SK-N-MC (cell line): Measurements from ENCODE around the gene DST.

Experiments used
- DNase-seq: peaks from one replicate; pipeline ENCODE4 v3.0.0-alpha.2; 2011; ENCODE audit warnings: low read depth, low spot score
- H3K27ac ChIP-seq: fragments of 200-600 bp; sonication (generic); 2 replicates; pipeline ENCODE4 v1.5.1; 2016; ENCODE audit warnings: mixed run types
- H3K36me3 ChIP-seq: fragments of 200-600 bp; sonication (generic); 2 replicates; pipeline ENCODE4 v1.6.1; 2017; ENCODE audit warnings: antibody characterized with exemption, low read length, mixed read lengths; ENCODE audit not compliant: insufficient read depth
- H3K4me3 ChIP-seq: fragments of 200-600 bp; sonication (generic); 2 replicates; pipeline ENCODE4 v1.5.1; 2016
- H3K9ac ChIP-seq: fragments of 200-600 bp; sonication (generic); 2 replicates; pipeline ENCODE4 v1.8.0; 2017; ENCODE audit warnings: mixed run types, mixed read lengths; ENCODE audit not compliant: insufficient read length
- H3K9me3 ChIP-seq: fragments of 200-600 bp; sonication (generic); 2 replicates; pipeline ENCODE4 v1.6.1; 2017; ENCODE audit warnings: low read depth, mild to moderate bottlenecking, antibody characterized with exemption, low read length, moderate library complexity, mixed read lengths
- EZH2 ChIP-seq: fragments of 200-600 bp; sonication (generic); IDR thresholded peaks from one replicate; pipeline ENCODE4 v1.6.1; 2017; ENCODE audit warnings: antibody characterized with exemption
- FOXP2 ChIP-seq: optimal IDR thresholded peaks from 2 replicates; pipeline ENCODE3; 2011; ENCODE audit warnings: mild to moderate bottlenecking, moderate library complexity; ENCODE audit not compliant: insufficient read depth; ENCODE audit errors: extremely low read length, control extremely low read depth
- POLR2AphosphoS5 ChIP-seq: IDR thresholded peaks from 2 replicates; pipeline ENCODE4 v1.6.1; 2012; ENCODE audit warnings: mild to moderate bottlenecking, low read depth, low read length, borderline replicate concordance

DST gene

DNA sequence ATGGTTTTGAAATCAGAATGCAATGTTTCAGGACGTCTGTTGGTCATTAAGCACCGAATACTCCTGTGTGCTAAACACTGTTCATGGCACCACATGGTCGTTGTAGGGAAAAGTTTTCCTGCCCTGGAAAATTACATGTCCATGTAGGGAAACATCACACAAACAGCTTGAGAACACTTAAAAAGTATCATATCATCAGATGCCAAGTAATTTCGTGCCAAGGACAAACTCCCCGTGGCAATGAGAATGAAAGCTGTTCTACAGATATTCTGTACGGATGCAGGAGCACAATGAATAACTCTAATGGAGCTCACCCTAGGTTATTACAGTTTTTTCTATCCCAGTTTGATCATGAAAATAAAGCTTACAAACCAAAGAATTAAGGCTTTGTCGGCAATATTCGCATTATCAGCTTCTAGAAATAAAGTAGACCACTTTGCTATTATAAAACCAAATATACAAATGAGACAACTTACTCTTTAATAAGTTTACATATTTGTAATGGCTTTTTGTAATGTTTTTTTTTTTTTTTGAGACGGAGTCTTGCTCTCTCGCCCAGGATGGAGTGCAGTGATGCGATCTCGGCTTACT lies 4.6 kb upstream of the DST start:
- Histone ChIP-seq H3K4me3 (no peak overlapping the region), H3K9me3 (no peaks in the 10 kb centered on the region), H3K36me3 (no peaks in the 10 kb centered on the region), H3K27ac (no peak overlapping the region), H3K9ac (no peak overlapping the region)
- TF ChIP-seq EZH2 (no peak), POLR2AphosphoS5 (no peak)
- DNase-seq, result no peak

- Histone ChIP-seq H3K36me3 (0 out of 2 replicates have a peak, but pooled peaks cover 2% of the 10 kb centered on the region), H3K9ac (no peak overlapping the region), H3K9me3 (no peaks in the 10 kb centered on the region), H3K27ac (no peak overlapping the region), H3K4me3 (no peak overlapping the region)
- DNase-seq, result no peak
- no peak for TF ChIP-seq FOXP2
- TF ChIP-seq EZH2, result no peak
- no peak for TF ChIP-seq POLR2AphosphoS5
These were observed 1.7 kb upstream of the DST start for GRCh38 chr6:56644366-56644765.

DNA sequence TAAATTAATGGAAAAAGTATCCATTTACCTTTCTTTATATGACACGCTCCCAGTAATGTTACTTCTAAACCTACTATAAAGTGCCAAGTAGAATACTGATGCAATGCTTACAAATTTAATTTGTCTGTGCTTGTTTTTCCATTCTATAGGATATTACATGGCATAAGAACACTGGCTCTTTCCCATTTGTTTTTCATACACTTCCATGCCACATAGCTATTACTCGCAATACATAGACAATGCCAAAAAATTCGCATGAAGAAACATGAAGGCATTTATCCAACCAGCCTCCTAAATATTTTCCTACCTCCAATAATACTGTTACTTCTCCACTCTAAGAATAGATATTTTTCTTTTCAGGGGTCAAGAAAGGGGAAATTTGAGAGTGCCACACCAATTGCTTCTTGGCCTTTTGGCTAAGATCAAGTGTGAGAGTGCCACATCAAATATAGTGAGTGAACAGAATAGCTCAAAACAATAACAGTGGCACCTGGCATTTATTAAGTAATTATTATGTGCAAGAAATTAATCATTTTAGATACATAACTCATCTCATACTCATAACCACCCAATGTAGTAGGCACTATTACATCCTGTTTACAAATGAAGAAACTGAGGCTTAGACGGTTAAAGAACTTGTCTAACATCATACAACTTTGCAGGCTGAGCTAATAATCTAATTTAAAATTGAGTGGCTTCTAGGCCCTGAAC lies 845 bp upstream of the DST start:
- no peak for DNase-seq
- 0 out of 2 replicates have a peak, but pooled peaks cover 3% of the 10 kb centered on the region for H3K36me3 ChIP-seq
- H3K9ac ChIP-seq, result no peak overlapping the region
- H3K9me3 ChIP-seq, result no peaks in the 10 kb centered on the region
- H3K4me3 ChIP-seq, result peak overlapping the region; percentile 72
- no peak for TF ChIP-seq FOXP2
- no peak for TF ChIP-seq EZH2
- no peak for TF ChIP-seq POLR2AphosphoS5
- peak overlapping the region; percentile 87 for H3K27ac ChIP-seq

GRCh38 chr6:56640374-56640773 lies 2.3 kb downstream of the DST start:
- H3K4me3 ChIP-seq, result no peak overlapping the region
- no peak for DNase-seq
- H3K9me3 ChIP-seq, result no peaks in the 10 kb centered on the region
- H3K9ac ChIP-seq, result no peak overlapping the region
- H3K36me3 ChIP-seq, result peaks cover 7% of the 10 kb centered on the region; the same call in 1 of the 2 replicates
- no peak overlapping the region for H3K27ac ChIP-seq
- TF ChIP-seq EZH2 (no peak), POLR2AphosphoS5 (no peak), FOXP2 (no peak)

- Histone ChIP-seq H3K4me3 (no peak overlapping the region), H3K27ac (no peak overlapping the region), H3K9me3 (no peaks in the 10 kb centered on the region), H3K9ac (no peak overlapping the region), H3K36me3 (peaks cover 13% of the 10 kb centered on the region)
- DNase-seq, result no peak
- TF ChIP-seq FOXP2, result no peak
- no peak for TF ChIP-seq EZH2
- no peak for TF ChIP-seq POLR2AphosphoS5
These were observed 3.9 kb downstream of the DST start for GRCh38 chr6:56638760-56639159.

GRCh38 chr6:56637640-56638039 lies 5.0 kb downstream of the DST start:
- no peak overlapping the region for H3K4me3 ChIP-seq
- peak; percentile 69 for DNase-seq
- no peak for TF ChIP-seq FOXP2
- TF ChIP-seq POLR2AphosphoS5, result no peak
- no peak for TF ChIP-seq EZH2
- no peak overlapping the region for H3K27ac ChIP-seq
- no peak overlapping the region for H3K9ac ChIP-seq
- H3K9me3 ChIP-seq, result no peaks in the 10 kb centered on the region
- peaks cover 15% of the 10 kb centered on the region for H3K36me3 ChIP-seq

DNA sequence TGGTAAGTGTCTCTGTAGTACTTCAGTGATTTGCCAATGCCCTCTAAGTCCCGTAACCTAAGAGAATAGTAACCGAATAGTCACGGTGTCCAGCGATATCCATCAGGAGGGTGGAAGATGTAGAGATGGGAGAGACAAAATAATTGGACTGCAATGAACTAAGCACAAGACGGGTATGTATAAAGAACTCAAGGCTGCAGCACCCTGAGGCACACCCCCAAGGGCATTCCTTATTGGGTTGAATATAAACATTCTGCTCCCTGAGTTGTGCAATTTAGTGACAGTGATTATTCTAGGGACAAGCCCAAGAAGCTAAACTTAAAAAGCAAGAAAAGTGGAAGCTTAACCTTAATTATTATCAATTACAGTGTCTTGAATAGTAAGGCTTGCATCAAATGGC lies 14.6 kb downstream of the DST start:
- Histone ChIP-seq H3K9ac (no peak overlapping the region), H3K36me3 (peaks cover 16% of the 10 kb centered on the region), H3K27ac (no peak overlapping the region), H3K9me3 (no peaks in the 10 kb centered on the region), H3K4me3 (no peak overlapping the region)
- TF ChIP-seq EZH2 (no peak), POLR2AphosphoS5 (no peak), FOXP2 (no peak)
- DNase-seq, result no peak

- H3K36me3 ChIP-seq, result peaks cover 8% of the 10 kb centered on the region
These were observed 17.3 kb downstream of the DST start for GRCh38 chr6:56625356-56625755.

More at GRCh38 chr6:56625356-56625755, 17.3 kb downstream of the DST start:
- no peaks in the 10 kb centered on the region for H3K9me3 ChIP-seq
- H3K9ac ChIP-seq, result no peak overlapping the region
- DNase-seq, result no peak
- H3K4me3 ChIP-seq, result no peak overlapping the region
- TF ChIP-seq POLR2AphosphoS5, result no peak
- no peak for TF ChIP-seq FOXP2
- no peak for TF ChIP-seq EZH2
- H3K27ac ChIP-seq, result no peak overlapping the region
